H9 (cell line): Measurements from ENCODE around the gene SPTSSB. TPM values are rescaled to one million over a fixed set of nuclear protein-coding genes. Genes with fewer than 3 reads are reported as not detected.

Experiments
- DNase-seq: peaks from one replicate; pipeline ENCODE4 v3.0.0-alpha.2; 2017
- H2AFZ ChIP-seq: one replicate; pipeline ENCODE4 v1.6.1; 2013; ENCODE audit warnings: mild to moderate bottlenecking, low read length, control low read depth, moderate library complexity
- H2AK5ac ChIP-seq: 2 replicates; pipeline ENCODE4 v1.6.1; 2013; ENCODE audit warnings: low read length, control low read depth, mixed read lengths; ENCODE audit not compliant: insufficient read length
- H2BK120ac ChIP-seq: one replicate; pipeline ENCODE4 v1.6.1; 2013; ENCODE audit warnings: low read depth, mild to moderate bottlenecking, low read length, control low read depth, inconsistent platforms; ENCODE audit not compliant: poor library complexity, severe bottlenecking
- H2BK12ac ChIP-seq: 2 replicates; pipeline ENCODE4 v1.6.1; 2013; ENCODE audit warnings: low read length, control low read depth, mixed read lengths, low read depth; ENCODE audit not compliant: insufficient read length
- H2BK15ac ChIP-seq: 2 replicates; pipeline ENCODE4 v1.6.1; 2013; ENCODE audit warnings: low read depth, low read length, control low read depth
- H2BK20ac ChIP-seq: one replicate; pipeline ENCODE4 v1.6.1; 2013; ENCODE audit warnings: low read depth, mild to moderate bottlenecking, low read length, control low read depth, inconsistent platforms; ENCODE audit not compliant: poor library complexity, severe bottlenecking
- H2BK5ac ChIP-seq: 2 replicates; pipeline ENCODE4 v1.6.1; 2013; ENCODE audit warnings: low read length, control low read depth, mixed read lengths; ENCODE audit not compliant: insufficient read length
- H3K14ac ChIP-seq: 2 replicates; pipeline ENCODE4 v1.6.1; 2013; ENCODE audit warnings: low read length, control low read depth; ENCODE audit not compliant: insufficient read depth
- H3K18ac ChIP-seq: 2 replicates; pipeline ENCODE4 v1.6.1; 2013; ENCODE audit warnings: low read depth, mild to moderate bottlenecking, mixed read lengths, low read length, control low read depth; ENCODE audit not compliant: insufficient read length
- H3K23ac ChIP-seq: 2 replicates; pipeline ENCODE4 v1.6.1; 2013; ENCODE audit warnings: low read length, control low read depth, mixed read lengths, low read depth; ENCODE audit not compliant: insufficient read length
- H3K23me2 ChIP-seq: 2 replicates; pipeline ENCODE4 v1.6.1; 2013; ENCODE audit warnings: low read depth, mild to moderate bottlenecking, mixed read lengths, low read length, control low read depth; ENCODE audit not compliant: insufficient read length, poor library complexity, severe bottlenecking
- H3K27ac ChIP-seq: 2 replicates; pipeline ENCODE4 v1.5.1; 2013; ENCODE audit warnings: low read length, control low read depth, mixed read lengths, low read depth; ENCODE audit not compliant: insufficient read length
- H3K27me3 ChIP-seq: 2 replicates; pipeline ENCODE4 v1.6.1; 2013; ENCODE audit warnings: low read length, control low read depth, inconsistent platforms; ENCODE audit not compliant: insufficient read depth
- H3K4ac ChIP-seq: 2 replicates; pipeline ENCODE4 v1.6.1; 2013; ENCODE audit warnings: low read depth, mild to moderate bottlenecking, control low read depth, inconsistent platforms, low read length, moderate library complexity
- H3K4me1 ChIP-seq: 2 replicates; pipeline ENCODE4 v1.6.1; 2013; ENCODE audit warnings: low read length, control low read depth, inconsistent platforms; ENCODE audit not compliant: insufficient read depth
- H3K4me2 ChIP-seq: 2 replicates; pipeline ENCODE4 v1.6.1; 2013; ENCODE audit warnings: low read length, control low read depth, mixed read lengths; ENCODE audit not compliant: insufficient read length, insufficient read depth
- H3K56ac ChIP-seq: 2 replicates; pipeline ENCODE4 v1.6.1; 2013; ENCODE audit warnings: low read depth, mild to moderate bottlenecking, mixed read lengths, low read length, control low read depth; ENCODE audit not compliant: insufficient read length
- H3K79me1 ChIP-seq: 2 replicates; pipeline ENCODE4 v1.6.1; 2013; ENCODE audit warnings: low read depth, mild to moderate bottlenecking, moderate library complexity, low read length, control low read depth, inconsistent platforms; ENCODE audit not compliant: insufficient read depth, poor library complexity, severe bottlenecking
- H3K79me2 ChIP-seq: 2 replicates; pipeline ENCODE4 v1.6.1; 2013; ENCODE audit warnings: low read length, control low read depth, inconsistent platforms; ENCODE audit not compliant: insufficient read depth
- H3K9ac ChIP-seq: 2 replicates; pipeline ENCODE4 v1.6.1; 2013; ENCODE audit warnings: low read length, control low read depth, mixed read lengths; ENCODE audit not compliant: insufficient read length; ENCODE audit errors: extremely low read depth
- H3K9me3 ChIP-seq: one replicate; pipeline ENCODE4 v1.6.1; 2013; ENCODE audit warnings: low read depth, low read length, inconsistent platforms; ENCODE audit not compliant: control insufficient read depth
- H3T11ph ChIP-seq: one replicate; pipeline ENCODE4 v1.6.1; 2013; ENCODE audit warnings: mild to moderate bottlenecking, low read length, control low read depth, inconsistent platforms
- H4K20me1 ChIP-seq: one replicate; pipeline ENCODE4 v1.6.1; 2013; ENCODE audit not compliant: control insufficient read depth, insufficient read length, insufficient read depth
- H4K5ac ChIP-seq: 2 replicates; pipeline ENCODE4 v1.6.1; 2013; ENCODE audit warnings: low read depth, mild to moderate bottlenecking, mixed read lengths, low read length, control low read depth; ENCODE audit not compliant: insufficient read length
- H4K8ac ChIP-seq: replicated peaks from 2 replicates; pipeline ENCODE4 v1.6.1; 2013; ENCODE audit warnings: low read length, control low read depth, mixed read lengths, low read depth; ENCODE audit not compliant: insufficient read length
- H4K91ac ChIP-seq: 2 replicates; pipeline ENCODE4 v1.6.1; 2013; ENCODE audit warnings: low read depth, mild to moderate bottlenecking, moderate library complexity, mixed read lengths, low read length, control low read depth; ENCODE audit not compliant: insufficient read length
- H3K27ac Mint-ChIP-seq, 3 experiments: 2 replicates in 2 of 3; 3 replicates in 1 of 3; pipeline ENCODE4 v1.8.0; 2020 to 2021; ENCODE audit warnings: mixed read lengths in 3 of 3, mild to moderate bottlenecking in 1 of 3, moderate library complexity in 1 of 3
- H3K27me3 Mint-ChIP-seq: 2 replicates; pipeline ENCODE4 v1.8.0; 2021; ENCODE audit warnings: low read depth, mild to moderate bottlenecking, moderate library complexity, mixed read lengths
- H3K36me3 Mint-ChIP-seq, 3 experiments: 2 replicates in 2 of 3; 3 replicates in 1 of 3; pipeline ENCODE4 v1.8.0; 2020 to 2021; ENCODE audit warnings: low read depth in 3 of 3, mixed read lengths in 3 of 3; ENCODE audit not compliant: insufficient read depth in 1 of 3
- H3K4me1 Mint-ChIP-seq, 2 experiments: 2 replicates each; pipeline ENCODE4 v1.8.0; 2020; ENCODE audit warnings: mixed read lengths in 2 of 2
- H3K4me3 Mint-ChIP-seq, 2 experiments: 2 replicates in 1 of 2; 3 replicates in 1 of 2; pipeline ENCODE4 v1.8.0; 2020 to 2021; ENCODE audit warnings: mild to moderate bottlenecking in 2 of 2, mixed read lengths in 2 of 2, moderate library complexity in 1 of 2
- H3K9me3 Mint-ChIP-seq, 2 experiments: 2 replicates in 1 of 2; 3 replicates in 1 of 2; pipeline ENCODE4 v1.8.0; 2020; ENCODE audit warnings: mild to moderate bottlenecking in 2 of 2, mixed read lengths in 2 of 2, moderate library complexity in 1 of 2
- whole genome bisulfite sequencing: extraction: QIAGEN DNeasy Blood & Tissue Kit; methylation state at CpG from one replicate; pipeline ENCODE4 v1.1.7; 2013; ENCODE audit warnings: missing lambda C conversion rate, low lambda C conversion rate, mixed read lengths; ENCODE audit not compliant: insufficient read length; ENCODE audit errors: extremely low coverage; 5-methylcytosine and 5-hydroxymethylcytosine counted together
- long read RNA-seq: library from polyadenylated mRNA; unstranded; transcript quantifications from one replicate; pipeline ENCODE4 v2.0.0, GENCODE V29; 2020
- total RNA-seq: library from RNA; stranded (reverse); gene quantifications from 2 replicates; pipeline ENCODE4 v1.2.1, GENCODE V29; 2021
- TF ChIP-seq, protein P1 (sequence below): fragments of 200-600 bp; sonication (generic); conservative IDR thresholded peaks from 3 replicates; pipeline ENCODE4 v1.8.0; 2021; ENCODE audit warnings: antibody characterized with exemption, mild to moderate bottlenecking

SPTSSB gene
- total RNA-seq = 1.4 and 3.5 TPM in 2 replicates
- long read RNA-seq, transcript SPTSSB-201 (3 exons, 3,103 nt) = major isoform, 14 of 17 reads
- long read RNA-seq, partial matches to known transcripts = 0 of 17 reads
- long read RNA-seq, other reads (novel, unspliced or antisense) = 2 of 17 reads

- no CpG with 5 or more reads among the region's 53 CpGs for WGBS
- peaks cover 30 to 31% of the 10 kb centered on the region in 2 experiments for H3K4me1 Mint-ChIP-seq
- TF ChIP-seq, protein P1, sequence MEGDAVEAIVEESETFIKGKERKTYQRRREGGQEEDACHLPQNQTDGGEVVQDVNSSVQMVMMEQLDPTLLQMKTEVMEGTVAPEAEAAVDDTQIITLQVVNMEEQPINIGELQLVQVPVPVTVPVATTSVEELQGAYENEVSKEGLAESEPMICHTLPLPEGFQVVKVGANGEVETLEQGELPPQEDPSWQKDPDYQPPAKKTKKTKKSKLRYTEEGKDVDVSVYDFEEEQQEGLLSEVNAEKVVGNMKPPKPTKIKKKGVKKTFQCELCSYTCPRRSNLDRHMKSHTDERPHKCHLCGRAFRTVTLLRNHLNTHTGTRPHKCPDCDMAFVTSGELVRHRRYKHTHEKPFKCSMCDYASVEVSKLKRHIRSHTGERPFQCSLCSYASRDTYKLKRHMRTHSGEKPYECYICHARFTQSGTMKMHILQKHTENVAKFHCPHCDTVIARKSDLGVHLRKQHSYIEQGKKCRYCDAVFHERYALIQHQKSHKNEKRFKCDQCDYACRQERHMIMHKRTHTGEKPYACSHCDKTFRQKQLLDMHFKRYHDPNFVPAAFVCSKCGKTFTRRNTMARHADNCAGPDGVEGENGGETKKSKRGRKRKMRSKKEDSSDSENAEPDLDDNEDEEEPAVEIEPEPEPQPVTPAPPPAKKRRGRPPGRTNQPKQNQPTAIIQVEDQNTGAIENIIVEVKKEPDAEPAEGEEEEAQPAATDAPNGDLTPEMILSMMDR = peak; percentile 58; the same call in 2 of the 3 replicates
These were observed at the start of gene SPTSSB for GRCh38 chr3:161371441-161372320. TSS of gene SPTSSB (minus strand) at chr3:161371517. CDS start at chr3:161346323, 25,194 bp downstream.

More at GRCh38 chr3:161371441-161372320, at the start of gene SPTSSB:
- Histone ChIP-seq H3K9ac (peak within 1 kb of the TSS; percentile 63), H4K5ac (no peak within 1 kb of the TSS), H2AK5ac (no peak within 1 kb of the TSS), H2AFZ (peak within 1 kb of the TSS; percentile 96), H3K4ac (no peak within 1 kb of the TSS), H3K79me1 (no peaks in the 10 kb centered on the region), H3K23me2 (peaks cover 19% of the 10 kb centered on the region), H3K27me3 (no peaks in the 10 kb centered on the region), H3K4me2 (peak within 1 kb of the TSS; percentile 53), H4K91ac (no peak within 1 kb of the TSS), H3K14ac (peak within 1 kb of the TSS; percentile 79), H3K9me3 (no peaks in the 10 kb centered on the region), H3K56ac (no peak within 1 kb of the TSS), H2BK15ac (no peak within 1 kb of the TSS), H4K20me1 (no peaks in the 10 kb centered on the region), H4K8ac (no peak within 1 kb of the TSS), H3K27ac (peak within 1 kb of the TSS; percentile 85), H2BK120ac (no peak within 1 kb of the TSS), H2BK12ac (peak within 1 kb of the TSS; percentile 8), H3K23ac (no peak within 1 kb of the TSS), H3K18ac (peak within 1 kb of the TSS; percentile 83), H2BK20ac (peak within 1 kb of the TSS; percentile 97), H3T11ph (peak within 1 kb of the TSS; percentile 77), H2BK5ac (no peak within 1 kb of the TSS), H3K4me1 (peaks cover 8% of the 10 kb centered on the region; the same call in 1 of the 2 replicates), H3K79me2 (no peaks in the 10 kb centered on the region)
- peak within 1 kb of the TSS; percentile 77 to 92 for H3K4me3 Mint-ChIP-seq
- H3K36me3 Mint-ChIP-seq = no peaks in the 10 kb centered on the region
- H3K27ac Mint-ChIP-seq = peak within 1 kb of the TSS in 2 of 3 experiments; percentile 94; a peak in 6 of 7 replicates
- peak; percentile 79 for DNase-seq
- H3K27me3 Mint-ChIP-seq = peaks cover 20% of the 10 kb centered on the region
- no peaks in the 10 kb centered on the region for H3K9me3 Mint-ChIP-seq
